Subcutaneous adipose tissue (tissue), 4 donors: ENCODE data around the gene GMCL2. TPM values are rescaled to one million over a fixed set of nuclear protein-coding genes. Genes with fewer than 3 reads are reported as not detected.

Experiments used
- total RNA-seq, 4 donors: library from RNA; depleted of rRNA; stranded (reverse); fragments of >200 nt; gene quantifications; one replicate each; pipeline ENCODE4 v1.1.0, GENCODE V29; 2016
- TF ChIP-seq, protein P1 (sequence below): fragments of 450-650 bp; IDR thresholded peaks from one replicate; pipeline ENCODE4 v1.5.1; 2016; ENCODE audit warnings: low read depth, mild to moderate bottlenecking, control low read depth, antibody characterized with exemption, moderate library complexity

The GMCL2 gene
- total RNA-seq, result not detected

DNA sequence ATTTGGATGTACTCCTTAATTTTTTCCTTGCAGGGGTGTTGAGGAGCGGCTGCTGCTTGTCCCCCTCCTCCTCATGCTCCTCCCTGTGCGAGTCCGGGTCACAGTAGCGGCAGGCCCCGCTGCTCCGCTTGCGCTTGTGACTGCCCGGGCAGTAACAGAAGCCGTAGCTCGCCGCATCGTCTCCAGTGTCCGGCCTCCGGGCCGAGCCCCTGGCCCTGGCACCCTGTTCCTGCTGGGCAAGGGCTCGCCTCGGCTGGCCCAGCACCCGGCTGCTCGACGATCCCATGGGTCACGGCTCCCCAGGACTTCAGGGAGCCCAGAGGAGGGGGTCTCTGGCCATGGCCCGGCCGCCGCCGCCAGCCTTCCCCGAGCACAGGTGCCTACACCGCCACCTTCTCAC, at the start of gene GMCL2:
Gene GMCL2 (minus strand): TSS at position 358 of the 400 bp plus-strand sequence. CDS start 72 bp downstream, at position 286.
- TF ChIP-seq, protein P1, sequence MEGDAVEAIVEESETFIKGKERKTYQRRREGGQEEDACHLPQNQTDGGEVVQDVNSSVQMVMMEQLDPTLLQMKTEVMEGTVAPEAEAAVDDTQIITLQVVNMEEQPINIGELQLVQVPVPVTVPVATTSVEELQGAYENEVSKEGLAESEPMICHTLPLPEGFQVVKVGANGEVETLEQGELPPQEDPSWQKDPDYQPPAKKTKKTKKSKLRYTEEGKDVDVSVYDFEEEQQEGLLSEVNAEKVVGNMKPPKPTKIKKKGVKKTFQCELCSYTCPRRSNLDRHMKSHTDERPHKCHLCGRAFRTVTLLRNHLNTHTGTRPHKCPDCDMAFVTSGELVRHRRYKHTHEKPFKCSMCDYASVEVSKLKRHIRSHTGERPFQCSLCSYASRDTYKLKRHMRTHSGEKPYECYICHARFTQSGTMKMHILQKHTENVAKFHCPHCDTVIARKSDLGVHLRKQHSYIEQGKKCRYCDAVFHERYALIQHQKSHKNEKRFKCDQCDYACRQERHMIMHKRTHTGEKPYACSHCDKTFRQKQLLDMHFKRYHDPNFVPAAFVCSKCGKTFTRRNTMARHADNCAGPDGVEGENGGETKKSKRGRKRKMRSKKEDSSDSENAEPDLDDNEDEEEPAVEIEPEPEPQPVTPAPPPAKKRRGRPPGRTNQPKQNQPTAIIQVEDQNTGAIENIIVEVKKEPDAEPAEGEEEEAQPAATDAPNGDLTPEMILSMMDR, result no peak

- TF ChIP-seq, protein P1, result no peak
Measured at GRCh38 chr5:178236679-178237078, 49.5 kb upstream of the GMCL2 start.

DNA sequence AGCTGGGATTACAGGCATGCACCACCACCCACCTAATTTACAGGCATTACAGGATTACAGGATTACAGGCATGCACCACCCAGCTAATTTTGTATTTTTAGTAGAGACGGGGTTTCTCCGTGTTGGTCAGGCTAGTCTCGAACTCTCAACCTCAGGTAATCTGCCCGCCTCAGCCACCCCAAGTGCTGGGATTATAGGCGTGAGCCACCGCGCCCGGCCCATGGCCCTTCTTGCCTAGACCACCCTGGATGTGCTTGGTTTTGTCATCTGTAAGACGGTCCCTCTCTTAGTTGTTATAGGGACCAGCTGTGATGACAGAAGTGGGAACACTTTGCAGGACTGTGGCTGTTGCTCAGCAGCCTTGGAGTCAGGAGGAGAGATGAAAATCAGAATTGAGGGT, 49.0 kb upstream of the GMCL2 start:
- TF ChIP-seq, protein P1, result no peak

GRCh38 chr5:178235588-178235974, 48.4 kb upstream of the GMCL2 start:
- TF ChIP-seq, protein P1, result no peak

DNA sequence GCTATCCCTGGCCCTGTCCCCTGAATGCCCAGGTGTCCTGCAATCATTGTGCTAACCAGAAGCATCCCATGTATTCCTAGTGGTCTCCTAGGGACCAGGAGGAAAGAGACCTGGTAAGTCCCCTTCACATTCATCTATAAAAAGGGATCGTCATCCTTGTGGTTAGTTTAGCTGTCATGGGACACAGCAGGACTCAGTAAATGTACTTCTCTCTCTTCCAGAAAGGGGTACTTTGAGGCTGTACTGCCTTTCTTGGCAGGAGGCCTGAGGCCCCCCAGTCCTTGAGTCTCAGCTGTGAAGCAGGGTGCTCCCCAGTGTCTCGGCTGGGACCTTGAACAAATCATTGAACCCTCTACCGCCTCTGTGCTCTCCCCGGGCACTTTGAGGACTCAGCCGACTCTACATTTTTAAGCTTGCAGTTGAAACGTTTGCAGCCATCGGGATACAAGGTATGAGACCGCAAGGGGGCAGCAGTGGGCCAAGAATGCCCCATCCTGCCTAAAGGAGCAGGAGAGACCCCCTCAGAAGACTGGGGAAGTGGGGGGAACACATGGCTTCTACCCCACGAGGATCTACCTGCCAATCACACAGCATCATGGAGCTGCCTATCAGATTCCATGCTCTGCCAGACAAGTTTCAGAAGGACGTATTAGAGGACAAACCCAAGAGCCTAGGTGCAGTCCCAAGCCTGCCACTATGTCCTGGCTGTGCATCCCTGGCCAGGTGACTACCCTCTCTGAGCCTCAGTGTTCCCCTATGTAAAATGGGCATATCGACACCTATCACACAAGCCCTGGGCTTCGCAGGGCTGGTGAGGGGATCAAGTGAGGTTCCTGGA, 47.8 kb upstream of the GMCL2 start:
- TF ChIP-seq, protein P1, result no peak

GRCh38 chr5:178234121-178234749, 47.1 kb upstream of the GMCL2 start:
- TF ChIP-seq, protein P1, result no peak

GRCh38 chr5:178232920-178233429, 45.8 kb upstream of the GMCL2 start:
- TF ChIP-seq, protein P1, result no peak
